K562 (cell line): ENCODE measurements around the gene SSU72. TPM values are rescaled to one million over a fixed set of nuclear protein-coding genes. Genes with fewer than 3 reads are reported as not detected.

Experiments used
- CCNT2 ChIP-seq: IDR thresholded peaks from 2 replicates; pipeline ENCODE4 v1.6.1; 2011; ENCODE audit warnings: borderline replicate concordance, low read depth, mild to moderate bottlenecking, moderate library complexity, mixed read lengths, low read length; ENCODE audit not compliant: insufficient read length; ENCODE audit errors: extremely low read depth
- CREB1 ChIP-seq, 2 experiments: sonication (generic) in 1 of 2; formaldehyde crosslinking in 1 of 2; IDR thresholded peaks; 2 replicates each; pipeline versions ENCODE4 v1.6.1 to v1.8.0; 2012 to 2022; ENCODE audit warnings: inconsistent platforms in 1 of 2, mild to moderate bottlenecking in 1 of 2, missing genetic modification reagents in 1 of 2, moderate library complexity in 1 of 2
- CTBP1 ChIP-seq: fragments of 450-650 bp; IDR thresholded peaks from 2 replicates; pipeline ENCODE4 v1.6.1; 2016; ENCODE audit warnings: borderline replicate concordance
- DIDO1 ChIP-seq: fragments of 450-650 bp; IDR thresholded peaks from 2 replicates; pipeline ENCODE4 v1.6.1; 2016; ENCODE audit warnings: low read depth, missing biosample characterization, missing genetic modification characterization
- ETV6 ChIP-seq, 3 experiments: fragments of 150-350 bp in 1 of 3; sonication (generic) in 1 of 3; formaldehyde crosslinking in 1 of 3; IDR thresholded peaks; 2 replicates each; pipeline versions ENCODE4 v1.6.1 to v1.8.0; 2014 to 2022; ENCODE audit warnings: borderline replicate concordance in 2 of 3, low read depth in 2 of 3, antibody characterized with exemption in 1 of 3, low read length in 1 of 3, mild to moderate bottlenecking in 1 of 3, missing genetic modification reagents in 1 of 3
- FOXP1 ChIP-seq: sonication (generic); formaldehyde crosslinking; IDR thresholded peaks from 2 replicates; pipeline ENCODE4 v1.8.0; 2022; ENCODE audit warnings: mild to moderate bottlenecking, missing genetic modification reagents
- HNRNPL ChIP-seq: fragments of 200-400 bp; formaldehyde crosslinking; IDR thresholded peaks from 2 replicates; pipeline ENCODE4 v1.6.1; 2017; ENCODE audit warnings: low read depth, mild to moderate bottlenecking, low read length
- LCOR ChIP-seq: sonication (generic); formaldehyde crosslinking; IDR thresholded peaks from 2 replicates; pipeline ENCODE4 v1.8.0; 2022; ENCODE audit warnings: mild to moderate bottlenecking, missing genetic modification reagents
- MIER1 ChIP-seq: fragments of 450-650 bp; IDR thresholded peaks from 2 replicates; pipeline ENCODE4 v1.6.1; 2016; ENCODE audit warnings: antibody characterized with exemption, mild to moderate bottlenecking, low read depth
- RBM17 ChIP-seq: fragments of 200-400 bp; formaldehyde crosslinking; IDR thresholded peaks from 2 replicates; pipeline ENCODE4 v1.6.1; 2017; ENCODE audit warnings: low read depth, mild to moderate bottlenecking, low read length, borderline replicate concordance
- RCOR1 ChIP-seq, 2 experiments: IDR thresholded peaks; 2 replicates each; pipeline ENCODE4 v1.6.1; 2012; ENCODE audit warnings: low read depth in 2 of 2, low read length in 2 of 2, borderline replicate concordance in 1 of 2, improper control_type of control experiment in 1 of 2
- TBP ChIP-seq: optimal IDR thresholded peaks from 2 replicates; pipeline ENCODE3; 2011; ENCODE audit warnings: low read depth, low read length, improper control_type of control experiment
- XRCC3 ChIP-seq: fragments of 450-650 bp; IDR thresholded peaks from 2 replicates; pipeline ENCODE4 v1.6.1; 2017; ENCODE audit warnings: mild to moderate bottlenecking, moderate library complexity
- ZFP1 ChIP-seq: fragments of 450-650 bp; formaldehyde crosslinking; IDR thresholded peaks from 2 replicates; pipeline ENCODE4 v1.4.0; 2020; ENCODE audit warnings: mild to moderate bottlenecking, mixed read lengths
- ZNF263 ChIP-seq: sonication (generic); formaldehyde crosslinking; IDR thresholded peaks from 2 replicates; pipeline ENCODE4 v1.8.0; 2022; ENCODE audit warnings: mild to moderate bottlenecking, missing genetic modification reagents, borderline replicate concordance
- ZNF318 ChIP-seq, 2 experiments: fragments of 450-650 bp; IDR thresholded peaks; 2 replicates each; pipeline ENCODE4 v1.6.1; 2016; ENCODE audit warnings: mild to moderate bottlenecking in 2 of 2, borderline replicate concordance in 1 of 2, low read depth in 1 of 2, moderate library complexity in 1 of 2
- ZNF561 ChIP-seq: fragments of 450-650 bp; formaldehyde crosslinking; conservative IDR thresholded peaks from 2 replicates; pipeline ENCODE4 v1.4.0; 2020; ENCODE audit warnings: mild to moderate bottlenecking, moderate library complexity
- polyA plus RNA-seq, 8 experiments: library from polyadenylated mRNA; depleted of rRNA in 4 of 8; stranded (reverse) in 5 of 8; unstranded in 3 of 8; fragments of >200 nt; fragmentation: Nextera tagmentation in 2 of 8; fragmentation: Illumina TruSeq in 1 of 8; extraction: Ambion mirVana in 2 of 8; extraction: Trizol in 1 of 8; gene quantifications; 2 replicates each; pipeline versions ENCODE4 v1.2.1 to v1.2.3, GENCODE V29; 2011 to 2014; ENCODE audit warnings: inconsistent platforms in 1 of 8, missing spikeins in 1 of 8
- total RNA-seq, 7 experiments: library from RNA; depleted of rRNA in 6 of 7; stranded (reverse); fragments of >200 nt in 6 of 7; fragmentation: Illumina TruSeq in 2 of 7; extraction: Trizol in 2 of 7; gene quantifications; 2 replicates each; pipeline versions ENCODE4 v1.2.1 to v1.2.3, GENCODE V29; 2011 to 2021; ENCODE audit warnings: low replicate concordance in 1 of 7
- TF ChIP-seq, protein P1 (sequence below): sonication (generic); formaldehyde crosslinking; IDR thresholded peaks from 2 replicates; pipeline ENCODE4 v1.8.0; 2022; ENCODE audit warnings: mild to moderate bottlenecking, missing genetic modification reagents

SSU72 gene
- total and polyA plus RNA-seq, 9 of the 15 experiments (the other 6 are each of a cell fraction or from before 2014, with no cell fraction given): 70.8 to 201 (median 94.6) TPM

GRCh38 chr1:1599030-1599934 is 24.6 kb upstream of the SSU72 start (continued):
- no peak for TF ChIP-seq ETV6 (IDR thresholded peaks at IDR 0.05; ENCODE audit: borderline replicate concordance in 1 of 2, low read depth in 2 of 2, low read length in 1 of 2)
- peak; percentile 91; the same call in 1 of the 2 replicates for TF ChIP-seq ETV6 (CRISPR knock-in tag; IDR thresholded peaks at IDR 0.05; ENCODE audit: borderline replicate concordance)
- TF ChIP-seq ZFP1 (CRISPR knock-in tag): no peak
- no peak for TF ChIP-seq ZNF318 (IDR thresholded peaks at IDR 0.05; ENCODE audit: borderline replicate concordance in 1 of 2, low read depth in 1 of 2)
- TF ChIP-seq DIDO1: no peak
- TF ChIP-seq HNRNPL: no peak
- TF ChIP-seq MIER1: no peak
- TF ChIP-seq CCNT2: peak; percentile 45
- TF ChIP-seq CTBP1: peak; percentile 92; the same call in 1 of the 2 replicates
- TF ChIP-seq ZNF263 (CRISPR knock-in tag): no peak
- TF ChIP-seq RCOR1 (IDR thresholded peaks at IDR 0.05; ENCODE audit: borderline replicate concordance in 1 of 2, low read depth in 2 of 2, low read length in 2 of 2): no peak
- TF ChIP-seq FOXP1 (CRISPR knock-in tag): peak; percentile 97
- TF ChIP-seq RBM17: no peak
- TF ChIP-seq, protein P1, sequence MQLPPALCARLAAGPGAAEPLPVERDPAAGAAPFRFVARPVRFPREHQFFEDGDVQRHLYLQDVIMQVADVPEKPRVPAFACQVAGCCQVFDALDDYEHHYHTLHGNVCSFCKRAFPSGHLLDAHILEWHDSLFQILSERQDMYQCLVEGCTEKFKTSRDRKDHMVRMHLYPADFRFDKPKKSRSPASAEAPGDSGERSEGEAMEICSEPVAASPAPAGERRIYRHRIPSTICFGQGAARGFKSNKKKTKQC (CRISPR knock-in tag): peak; percentile 68; the same call in 1 of the 2 replicates
- no peak for TF ChIP-seq LCOR (CRISPR knock-in tag)
- no peak for TF ChIP-seq TBP
- TF ChIP-seq CREB1 (IDR thresholded peaks at IDR 0.05): no peak
- TF ChIP-seq CREB1 (CRISPR knock-in tag; IDR thresholded peaks at IDR 0.05): no peak
- TF ChIP-seq ZNF561 (CRISPR knock-in tag): no peak
- TF ChIP-seq XRCC3: no peak
